CD4-positive, alpha-beta T cell treated with Interferon gamma for 1 hour (primary cell): Measurements from ENCODE around the gene RFX4.

Source experiments
- DNase-seq: peaks from one replicate; pipeline ENCODE4 v3.0.0-alpha.2; 2020

The RFX4 gene

DNA sequence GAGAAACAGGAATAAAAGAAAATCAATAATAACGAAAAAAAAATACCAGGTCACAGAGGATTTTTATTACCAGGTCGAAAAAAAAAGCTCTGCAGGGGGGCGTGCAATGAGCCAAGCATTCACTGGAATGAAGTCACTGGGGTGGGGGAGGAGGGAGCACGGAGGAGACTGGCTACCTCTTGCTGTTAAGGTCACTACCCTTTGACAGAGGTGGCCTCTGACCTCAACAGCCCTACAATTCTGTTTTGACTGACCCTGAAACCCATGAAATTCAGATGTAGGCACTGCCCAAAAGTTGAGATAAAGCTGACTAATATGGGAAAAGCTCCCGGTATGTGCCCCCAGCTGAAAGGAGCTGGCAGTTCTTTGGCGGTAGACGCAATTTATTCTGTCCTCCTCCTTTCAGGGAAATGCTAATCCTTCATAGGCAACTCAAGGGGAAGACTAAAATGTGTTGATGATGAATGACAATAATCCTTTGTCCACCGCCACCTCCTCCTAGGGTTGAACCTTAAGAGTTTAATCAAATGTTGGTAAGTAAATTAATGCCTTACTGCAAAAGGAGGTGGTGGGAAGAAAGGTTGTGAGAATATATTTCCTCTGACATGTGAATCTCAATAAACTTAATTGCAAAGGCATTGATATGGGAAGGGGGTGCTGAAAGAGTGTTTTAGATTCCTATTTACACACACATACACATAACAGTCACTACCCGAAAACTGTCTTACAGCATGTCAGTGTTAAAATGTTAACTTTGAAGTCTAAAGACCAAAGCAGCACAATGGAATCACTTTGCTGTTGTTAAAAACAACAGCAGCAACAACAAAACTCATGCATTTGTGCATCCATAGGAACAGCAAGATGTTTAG is 185.4 kb downstream of the RFX4 start:
- no peak for DNase-seq

DNA sequence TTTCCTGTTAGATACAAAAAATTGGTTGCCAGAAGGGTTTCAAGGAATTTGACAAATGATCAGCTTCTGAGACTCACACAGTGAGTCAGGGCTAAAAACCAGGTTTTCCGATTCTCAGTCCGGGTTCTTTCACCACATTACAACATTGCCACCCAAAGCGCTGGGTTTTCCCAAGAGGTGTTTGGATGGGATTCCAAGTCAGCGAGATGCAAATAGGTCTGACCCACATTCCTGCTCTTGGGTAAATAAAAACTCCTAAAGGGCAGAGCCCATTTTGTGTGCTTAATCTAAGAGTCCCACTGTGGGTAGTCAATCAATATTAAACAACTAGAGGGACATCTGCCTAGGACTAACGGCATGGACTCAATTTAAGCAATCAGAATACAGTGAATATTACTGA is 186.3 kb downstream of the RFX4 start:
- no peak for DNase-seq

DNA sequence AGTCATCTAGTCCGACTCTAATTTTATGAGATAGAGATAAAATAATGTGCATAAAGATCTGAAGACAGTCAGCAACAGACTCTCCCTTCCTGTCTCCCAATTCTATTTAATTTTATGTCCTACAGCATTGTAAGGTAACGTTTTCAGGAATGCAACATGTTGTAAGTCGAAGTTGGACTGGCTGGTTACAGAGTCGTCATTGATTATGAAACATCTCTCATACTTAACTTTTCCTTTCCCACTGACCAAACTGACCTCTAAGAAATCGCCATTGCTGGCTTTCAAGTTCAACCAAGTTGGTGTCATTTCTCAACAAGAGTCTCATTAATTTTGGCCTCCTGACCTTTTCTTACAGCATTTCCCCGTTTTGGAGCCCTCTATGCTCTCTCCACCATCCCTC is 186.7 kb downstream of the RFX4 start:
- no peak for DNase-seq

DNA sequence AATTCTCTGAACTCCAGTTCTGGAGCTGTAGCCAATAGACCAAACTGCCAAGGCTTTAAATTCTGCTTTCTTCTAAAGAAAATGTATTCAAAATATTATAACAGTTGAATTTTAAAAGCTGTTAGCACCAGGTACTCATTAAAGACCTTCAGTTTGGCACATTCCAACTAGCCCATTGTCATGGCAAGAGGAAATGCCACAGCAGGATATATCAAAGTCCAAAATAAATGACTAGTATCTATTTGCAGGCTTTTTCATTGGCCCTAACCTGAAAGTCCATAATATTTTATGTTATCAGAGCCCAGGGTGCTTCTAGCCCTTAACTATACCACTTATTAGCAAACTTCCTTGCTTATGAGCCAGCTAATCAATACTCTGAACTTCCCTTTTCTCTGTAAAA is 188.6 kb downstream of the RFX4 start:
- no peak for DNase-seq

DNA sequence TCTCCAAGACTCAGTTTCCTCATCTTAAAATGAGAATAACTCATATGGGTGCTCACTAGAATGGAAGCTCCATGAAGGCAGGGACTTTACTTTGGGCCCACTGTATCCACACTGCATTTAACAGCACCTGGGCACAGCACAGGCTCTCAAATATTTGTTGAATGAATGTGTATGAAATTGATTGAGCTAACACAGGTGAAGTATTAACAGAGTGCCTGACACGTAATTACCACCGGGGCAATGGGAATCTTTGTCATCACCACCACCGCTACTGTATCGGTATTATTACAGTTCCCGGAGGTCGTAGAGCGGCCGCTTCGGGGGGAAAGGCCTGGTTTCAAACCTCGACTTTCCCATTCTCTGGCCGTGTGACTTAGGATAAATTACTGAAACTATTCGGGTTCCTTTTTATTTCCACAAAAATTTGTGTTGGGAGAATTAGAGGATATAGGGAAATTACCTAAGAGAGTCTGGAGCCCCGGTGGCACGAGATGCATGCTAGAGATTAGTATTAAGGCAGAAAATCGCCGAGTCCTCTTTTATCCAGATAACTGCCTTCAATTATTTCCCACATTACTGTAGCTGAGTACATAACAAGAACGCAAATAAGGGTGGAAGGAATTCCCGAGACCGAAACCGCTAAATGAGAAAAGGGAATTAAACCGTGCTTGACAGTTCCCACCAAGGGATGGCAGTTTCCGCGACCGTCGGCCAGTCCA is 190.6 kb downstream of the RFX4 start:
- no peak for DNase-seq

DNA sequence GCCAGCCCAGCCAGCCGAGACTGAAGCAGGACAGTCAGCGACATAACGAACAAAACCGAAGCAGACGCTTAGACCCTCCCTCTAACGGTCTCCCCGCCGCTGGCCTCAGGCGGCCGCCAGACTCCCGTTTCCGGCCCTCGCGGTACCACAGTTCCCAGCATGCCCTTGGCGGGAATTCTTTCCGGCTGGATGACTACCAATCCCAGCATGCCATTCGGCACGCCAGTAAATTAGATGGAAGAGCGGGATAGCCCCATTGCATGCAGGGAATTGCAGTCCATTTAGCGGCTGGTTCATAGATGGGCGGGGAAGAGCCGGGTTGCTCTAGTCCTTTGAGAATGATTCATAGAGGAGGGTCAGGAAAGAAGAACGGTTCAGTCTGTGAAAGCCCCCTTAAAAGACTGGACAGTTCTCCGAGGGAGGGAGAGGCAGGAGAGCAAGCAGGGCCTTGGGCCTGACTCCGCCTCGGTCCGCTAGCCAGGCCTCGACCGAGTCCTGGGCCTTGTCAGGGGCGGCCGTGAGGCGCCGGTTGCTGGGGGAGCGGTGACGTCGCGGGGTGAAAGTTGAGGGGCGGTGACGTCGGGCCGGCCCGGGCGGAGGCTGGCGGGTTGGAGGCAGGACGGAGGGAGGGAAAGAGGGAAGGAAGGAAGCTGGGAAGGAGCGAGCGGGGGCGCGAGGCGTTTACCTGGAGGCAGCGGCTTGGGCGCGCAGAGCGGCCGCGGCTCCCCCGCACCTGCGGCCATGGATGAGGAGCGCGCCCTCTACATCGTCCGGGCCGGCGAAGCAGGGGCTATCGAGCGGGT is 191.4 kb downstream of the RFX4 start, which contains the start of gene RIC8B:
TSS of gene RIC8B (plus strand) at position 678 of the 803 bp plus-strand sequence. CDS start at position 742, 64 bp downstream.
- DNase-seq, result peak; percentile 84

DNA sequence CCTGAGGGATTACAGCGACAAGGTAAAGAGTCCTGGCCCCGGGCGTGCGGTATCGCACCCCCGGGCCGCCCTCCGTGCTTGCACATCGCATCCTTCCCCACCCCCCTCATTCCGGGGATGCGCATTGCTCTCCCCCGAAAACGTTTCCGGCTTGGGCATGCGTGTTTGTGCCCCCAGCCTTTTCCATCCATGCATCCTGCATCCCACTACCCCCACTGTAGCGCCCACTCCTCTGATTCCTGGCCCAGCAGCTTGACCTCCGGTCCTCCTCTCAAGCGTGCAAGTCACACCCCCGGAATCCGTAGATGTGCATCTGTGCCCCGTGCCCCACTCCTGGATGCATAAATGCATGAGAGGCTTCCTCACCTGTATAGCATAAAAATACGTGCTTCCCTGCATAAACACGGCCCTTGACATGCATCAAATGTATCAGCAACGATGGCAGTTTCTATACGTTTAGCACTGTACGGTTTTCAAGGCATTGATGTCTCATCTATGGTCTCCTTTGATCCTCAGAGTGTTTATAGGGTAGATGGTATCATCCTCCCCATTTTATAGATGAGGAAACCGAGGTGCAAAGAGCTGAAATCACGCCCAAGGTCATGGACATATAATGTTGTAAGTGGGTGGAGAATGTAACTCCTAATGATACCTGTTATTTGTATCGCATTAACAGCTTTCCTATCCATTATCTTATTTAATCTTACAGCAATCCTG is 192.2 kb downstream of the RFX4 start:
- DNase-seq, result no peak

DNA sequence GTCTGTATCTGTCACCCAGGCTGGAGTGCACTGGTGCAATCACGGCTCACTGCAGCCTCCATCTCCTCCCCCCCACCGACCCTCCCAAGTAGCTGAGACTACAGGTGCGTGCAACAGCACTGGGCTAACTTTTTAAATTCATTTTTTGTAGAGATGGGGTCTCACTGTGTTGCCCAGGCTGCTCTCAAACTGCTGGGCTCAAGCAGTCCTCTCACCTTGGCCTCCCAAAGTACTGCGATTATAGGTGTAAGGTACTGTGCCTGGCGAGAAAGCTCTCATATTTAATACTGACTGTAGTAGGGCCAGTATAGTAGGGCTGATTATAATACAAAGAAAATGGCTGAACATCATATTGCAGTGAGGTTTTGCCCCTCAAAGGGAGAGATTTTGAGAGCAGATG is 194.1 kb downstream of the RFX4 start:
- no peak for DNase-seq

DNA sequence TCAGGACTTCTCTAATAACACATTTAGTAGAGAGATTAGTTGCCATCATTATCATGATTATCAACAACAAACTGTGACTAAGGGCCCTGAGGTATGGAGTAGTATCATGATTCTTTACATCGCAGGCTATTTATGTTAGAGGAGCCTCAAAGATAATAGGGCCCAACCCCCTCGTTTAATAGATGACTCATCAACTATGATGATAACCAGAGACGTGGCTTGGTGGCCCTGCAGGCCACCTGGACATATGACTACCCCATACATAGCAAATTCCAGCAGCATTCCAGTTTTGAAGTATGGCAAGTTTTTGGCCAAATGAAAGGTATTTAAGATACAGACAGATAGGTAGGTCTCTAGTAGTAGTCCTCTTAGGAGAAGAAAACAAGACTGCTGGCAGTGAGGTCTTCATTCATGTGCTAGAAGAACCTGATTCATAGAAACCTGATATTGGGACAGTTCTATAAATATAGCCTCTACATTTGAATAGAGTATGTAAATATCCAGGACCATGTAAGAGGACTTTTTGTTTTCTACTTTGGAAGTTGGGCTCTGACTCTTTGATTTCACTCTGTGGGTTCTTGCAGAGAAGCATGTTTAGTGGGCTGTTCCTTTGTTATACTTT is 197.3 kb downstream of the RFX4 start:
- no peak for DNase-seq

DNA sequence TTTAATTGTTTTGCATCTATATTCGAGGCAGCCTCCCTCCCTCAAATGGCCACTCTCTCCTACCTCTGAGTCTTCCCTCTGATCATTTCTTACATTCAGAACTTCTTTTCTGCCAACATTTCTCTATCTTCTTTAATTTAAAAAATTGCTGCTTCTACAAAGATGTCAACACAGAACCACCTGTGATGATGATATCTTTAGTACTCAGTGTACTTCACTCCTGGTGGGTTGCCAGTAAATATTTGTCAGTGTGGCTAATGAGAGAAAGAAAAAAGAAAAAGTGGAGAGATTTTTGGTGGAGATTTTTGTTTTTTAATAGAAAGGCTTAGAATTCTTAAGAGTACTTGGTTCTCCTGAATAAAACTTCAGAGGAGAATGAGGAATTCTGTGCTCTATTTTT is 199.8 kb downstream of the RFX4 start:
- no peak for DNase-seq

DNA sequence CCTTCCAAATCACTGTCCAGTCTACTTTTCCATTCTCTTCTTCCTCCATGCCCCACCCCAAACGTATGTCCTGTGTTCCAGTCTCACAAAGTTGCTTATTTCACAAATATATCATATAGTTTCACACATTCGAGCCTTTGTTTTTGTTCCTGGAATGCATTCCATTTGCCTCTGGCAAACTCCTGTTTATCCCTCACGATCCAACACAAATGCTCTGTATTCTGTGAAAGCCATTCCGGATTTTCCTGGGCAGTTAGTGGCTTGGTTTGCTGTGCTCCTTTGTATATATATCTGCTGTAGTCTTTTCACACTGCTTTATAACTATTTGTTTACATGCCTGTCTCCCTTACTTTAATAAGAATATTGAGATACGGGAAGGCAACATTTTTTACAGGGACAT is 200.7 kb downstream of the RFX4 start:
- no peak for DNase-seq

DNA sequence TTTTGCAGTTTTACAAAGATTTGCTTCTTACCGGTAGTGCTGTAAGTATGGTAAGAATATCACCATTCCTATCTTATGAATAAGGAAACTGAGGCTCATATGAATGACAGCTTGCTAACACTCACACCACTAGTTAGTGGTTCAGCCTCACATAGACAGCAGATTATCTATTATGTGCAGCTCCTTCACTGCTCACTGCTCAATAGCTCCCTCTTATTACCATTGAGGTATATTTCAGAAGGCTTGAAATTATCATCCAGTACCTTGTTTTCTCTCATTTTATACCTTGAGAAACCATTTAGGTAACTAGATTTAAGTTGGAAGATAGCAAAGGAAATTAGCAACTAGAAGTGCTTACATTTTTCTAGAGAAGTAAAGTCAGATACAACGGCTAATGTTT is 207.2 kb downstream of the RFX4 start:
- no peak for DNase-seq

DNA sequence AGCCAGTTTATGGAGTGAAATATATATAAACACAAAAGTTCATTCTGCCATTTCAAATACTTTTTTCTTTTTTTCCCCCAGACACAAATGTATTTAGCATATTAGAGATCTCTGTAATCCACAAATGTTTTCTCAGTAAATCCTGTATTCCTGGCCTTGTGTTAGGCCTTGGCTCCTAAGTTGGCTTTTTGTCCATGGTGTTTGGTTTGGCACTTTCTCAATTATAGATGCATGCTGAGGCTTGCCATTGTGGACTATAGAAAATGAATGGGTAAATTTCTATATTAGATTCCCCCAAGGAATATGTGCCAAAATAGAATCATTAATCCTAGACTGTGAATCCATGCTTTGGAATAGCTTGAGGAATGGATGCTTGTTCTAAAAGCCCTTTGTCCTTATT is 208.7 kb downstream of the RFX4 start:
- no peak for DNase-seq

DNA sequence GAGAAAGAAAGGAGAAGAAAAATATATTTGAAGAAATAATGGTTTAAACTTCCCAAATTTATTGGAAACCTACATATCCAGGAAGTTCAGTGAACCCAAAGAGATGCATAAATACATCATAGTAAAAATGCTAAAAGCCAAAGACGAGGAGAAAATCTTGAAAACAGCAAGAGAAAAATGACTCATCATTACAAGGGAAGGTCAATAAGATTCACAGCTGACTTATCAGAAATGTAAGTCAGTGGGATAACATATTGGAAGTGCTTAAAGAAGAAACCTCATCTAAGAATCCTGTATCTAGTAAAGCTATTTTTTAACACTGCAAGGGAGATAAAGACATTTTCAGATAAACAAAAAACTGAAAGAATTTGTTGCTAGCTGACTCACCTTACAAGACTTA is 211.6 kb downstream of the RFX4 start:
- no peak for DNase-seq

DNA sequence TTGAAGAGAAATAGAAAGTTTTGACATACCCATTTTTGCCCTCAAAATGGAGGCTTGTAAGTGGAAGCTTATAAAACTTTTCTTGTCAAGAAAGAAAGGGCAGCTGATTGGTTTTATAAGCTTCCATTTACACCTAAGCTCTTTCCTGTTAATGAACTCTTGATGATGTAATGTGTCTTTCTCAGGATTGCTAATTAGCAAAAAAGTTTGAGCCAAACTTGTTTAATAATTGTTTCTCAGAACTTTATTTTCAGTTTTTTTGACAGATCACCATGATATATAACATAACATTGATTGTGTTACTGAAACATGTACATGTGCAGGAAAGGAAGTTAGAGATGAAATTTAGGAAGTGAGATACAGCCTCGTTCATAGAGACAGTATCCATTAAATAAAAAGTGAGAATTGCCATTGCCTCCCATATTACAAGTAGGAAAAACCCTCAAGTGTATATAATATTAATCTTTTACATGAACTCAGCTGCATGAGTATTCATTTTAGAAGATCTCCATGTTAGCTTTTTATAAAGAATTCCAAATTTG is 218.4 kb downstream of the RFX4 start:
- no peak for DNase-seq

DNA sequence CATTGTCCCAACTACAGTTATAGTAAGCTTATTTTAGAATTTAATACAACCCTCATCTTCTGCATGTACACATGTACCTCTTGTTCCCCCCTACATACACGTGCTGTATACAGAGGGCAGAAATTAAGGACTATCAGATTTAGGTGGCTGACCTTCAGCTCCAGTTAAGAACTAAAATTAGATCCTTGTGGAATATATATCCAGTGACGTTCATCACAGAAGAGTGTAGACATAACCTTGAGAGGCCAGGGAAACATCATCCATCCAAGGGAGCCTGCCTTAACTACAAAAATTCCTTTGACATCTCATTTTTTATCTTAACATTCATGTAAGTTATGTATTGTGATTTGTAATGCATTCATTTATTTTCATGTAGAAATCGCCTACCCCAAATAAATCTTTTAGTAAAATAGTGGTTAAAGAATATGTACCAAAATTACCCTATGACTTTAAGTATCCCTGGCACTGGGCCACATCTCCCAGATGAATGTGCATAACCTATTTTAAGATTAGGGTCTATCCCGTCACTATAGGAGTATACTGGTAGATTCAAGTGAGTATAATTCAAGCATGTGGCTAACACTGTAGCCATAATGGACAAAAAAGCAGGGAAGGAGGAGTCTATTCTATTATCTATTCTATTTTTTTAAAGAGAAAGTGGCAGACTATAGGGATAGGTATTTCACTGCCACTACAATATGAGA is 219.2 kb downstream of the RFX4 start:
- no peak for DNase-seq

DNA sequence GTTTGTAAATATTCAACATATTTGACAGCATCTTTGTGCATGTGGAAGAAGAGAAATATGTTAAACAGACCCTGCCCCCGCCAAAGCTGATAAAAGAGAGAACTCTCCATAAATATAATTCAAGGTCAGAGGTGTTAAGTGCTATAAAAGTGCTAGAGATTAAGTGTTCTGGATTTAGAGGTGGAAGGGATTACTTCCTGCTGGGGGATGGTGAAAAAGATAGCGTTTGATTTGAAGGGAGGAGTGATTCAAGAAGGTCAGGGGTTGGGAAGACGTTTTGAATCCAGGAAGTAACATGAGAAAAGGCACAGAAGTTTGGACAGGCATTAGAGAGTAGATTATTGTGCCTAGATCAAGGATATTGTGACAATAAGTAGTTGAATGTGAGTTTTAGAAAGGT is 221.9 kb downstream of the RFX4 start:
- no peak for DNase-seq
